Heart right ventricle (tissue), 16 donors: Measurements from ENCODE around the gene MRFAP1L1. TPM values are rescaled to one million over a fixed set of nuclear protein-coding genes. Genes with fewer than 3 reads are reported as not detected.
A peak's percentile ranks its signal among the peaks of the same experiment; 100 is the strongest.

Experiments
- ATAC-seq, 8 donors: fragments of 200-7000 bp; cut with Tn5 transposase; one replicate each; pipeline ENCODE4 v1.9.1; 2020; ENCODE audit warnings: mild to moderate bottlenecking in 8 of 8, moderate library complexity in 8 of 8, moderate number of reproducible peaks in 1 of 8
- DNase-seq, 2 donors: peaks; one replicate each; pipeline ENCODE4 v3.0.0-alpha.2; 2020
- H3K27ac ChIP-seq, 10 donors: fragments of 200-600 bp; sonication (generic) in 2 of 10; one replicate each; pipeline versions ENCODE4 v1.5.0 to v1.8.0; 2020 to 2022; ENCODE audit warnings: mild to moderate bottlenecking in 3 of 10
- H3K27me3 ChIP-seq, 7 donors: fragments of 200-600 bp; one replicate each; pipeline ENCODE4 v1.8.0; 2021 to 2022; ENCODE audit warnings: mild to moderate bottlenecking in 2 of 7
- H3K36me3 ChIP-seq, 9 donors: fragments of 200-600 bp; sonication (generic) in 1 of 9; one replicate each; pipeline versions ENCODE4 v1.5.0 to v1.8.0; 2020 to 2022; ENCODE audit warnings: mild to moderate bottlenecking in 2 of 9
- H3K4me1 ChIP-seq, 9 donors: fragments of 200-600 bp; sonication (generic) in 1 of 9; one replicate each; pipeline versions ENCODE4 v1.5.0 to v1.8.0; 2020 to 2022; ENCODE audit warnings: mild to moderate bottlenecking in 4 of 9
- H3K4me3 ChIP-seq, 10 donors: fragments of 200-600 bp; sonication (generic) in 2 of 10; one replicate each; pipeline versions ENCODE4 v1.5.0 to v1.8.0; 2020 to 2022; ENCODE audit warnings: mild to moderate bottlenecking in 7 of 10, moderate library complexity in 2 of 10
- H3K9me3 ChIP-seq, 11 donors: fragments of 200-600 bp in 10 of 11; sonication (generic) in 2 of 11; one replicate each; pipeline versions ENCODE4 v1.5.0 to v1.8.0; 2013 to 2022; ENCODE audit warnings: mild to moderate bottlenecking in 2 of 11, control low read depth in 1 of 11, moderate library complexity in 1 of 11
- WGBS, 2 donors: extraction: QIAGEN DNeasy Blood & Tissue Kit; methylation state at CpG; one replicate each; pipeline ENCODE4 v1.1.7; 2013; ENCODE audit warnings: inconsistent platforms in 1 of 2; 5-methylcytosine and 5-hydroxymethylcytosine counted together
- intact Hi-C, 10 donors: fragments of 100-400 bp; cut with DNase I; formaldehyde crosslinking; loops; one replicate each; pipeline versions ENCODE4 v1.11.1 to v1.14.2; 2022
- polyA plus RNA-seq, 2 donors: library from polyadenylated mRNA; stranded (reverse); fragments of 200-250 nt; gene quantifications; one replicate each; pipeline ENCODE4 v1.2.3, GENCODE V29; 2013
- total RNA-seq, 10 donors: library from RNA; stranded (reverse); fragmentation: NEBNext Ultra II Directional in 3 of 10; extraction: Animal tissue kit (Norgen Biotek cat#: 25700) in 3 of 10; gene quantifications; one replicate each; pipeline versions ENCODE4 v1.2.1 to v1.2.4, GENCODE V29; 2021 to 2023
- TF ChIP-seq, protein P1 (sequence below), 9 donors: fragments of 200-600 bp; sonication (generic) in 2 of 9; IDR thresholded peaks; one replicate each; pipeline versions ENCODE4 v1.5.0 to v1.8.0; 2021 to 2022; ENCODE audit warnings: antibody characterized with exemption in 9 of 9, mild to moderate bottlenecking in 5 of 9, moderate library complexity in 1 of 9
- donor health status: Arrhythmogenic right ventricular cardiomyopathy.
- donor health status: ischemic (EF 13 %, LVEDD 7.1; RV severe dilation, severe dysfunction).
- donor health status: healthy with polysubstance abuse.
- donor health status: DM: no; HTN: yes; CAD: no.
- donor health status: DM: no; HTN: no; CAD: no.
- donor health status: ischemic (EF 25% LVEDD 6.9; RV normal size, moderate dysfunction).
- donor health status: ischemic (EF 25% LVEDD 5.7; RV mildly dilated, moderate dysfunction).
- donor health status: healthy.
- donor health status: DM: yes; HTN: yes; CAD: no.
- donor health status: Ischemic cardiomyopathy.
- donor health status: ischemic (EF 35%, LVEDD 5.7; RV mildly dilated, moderate dysfunction).
- donor health status: nonischemic (EF 11% LVEDD 7.7; RV severe dilation, severe dysfunction).
- donor health status: DM: yes; HTN: yes; CAD: no.
- donor health status: PGD.
- donor health status: ischemic (EF 29% LVEDD 5.4; RV normal size, mild dysfunction).
- donor health status: nonischemic (EF 23%, LVEDD 6.1; RV moderate dilation, normal function).

Gene MRFAP1L1
- total and polyA plus RNA-seq, 12 donors: 37.5 to 73.7 (median 42.8) TPM

DNA sequence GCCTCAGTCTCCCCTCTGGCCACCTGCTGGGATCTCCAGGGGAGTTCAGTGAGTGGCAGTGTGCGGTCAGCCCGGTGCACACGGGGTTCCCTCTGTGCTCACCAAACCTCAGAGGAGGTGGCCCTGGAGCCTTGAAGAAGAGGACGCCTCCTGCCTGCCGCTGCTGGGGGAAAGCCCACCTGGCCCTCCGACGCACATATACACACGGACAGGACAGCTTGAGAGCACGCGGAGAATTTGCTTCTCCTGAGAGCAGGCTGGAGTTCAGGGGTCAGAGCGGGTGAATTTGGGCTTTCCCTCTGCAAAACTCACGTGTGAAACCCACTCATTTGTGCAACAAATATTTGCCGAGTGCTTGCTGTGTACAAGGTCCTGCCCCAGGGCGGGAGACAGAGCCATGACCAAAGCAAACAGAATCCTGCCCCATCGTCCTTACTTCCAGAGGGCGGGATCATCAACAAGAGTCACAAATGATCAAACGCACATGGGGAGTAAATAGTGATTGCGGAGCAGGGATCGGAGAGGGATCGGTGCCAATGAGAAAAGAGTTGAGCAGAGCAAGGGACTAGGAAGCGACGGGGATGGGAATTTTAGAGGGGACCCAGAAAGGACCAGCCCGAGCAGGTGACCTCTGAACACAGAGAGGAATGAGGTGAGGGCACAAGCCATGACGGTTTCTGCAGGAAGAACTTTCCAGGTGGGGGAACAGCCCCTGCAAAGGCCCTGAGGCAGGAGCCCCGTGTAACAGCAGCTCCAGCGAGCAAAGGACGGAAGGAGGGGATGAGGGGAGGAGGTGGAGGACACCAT is 23.9 kb upstream of the MRFAP1L1 start:
- Histone ChIP-seq H3K4me1 (peaks cover 0 to 11% (median 4%) of the 10 kb centered on the region in 9 donors), H3K36me3 (no peaks in the 10 kb centered on the region), H3K27me3 (no peaks in the 10 kb centered on the region), H3K4me3 (no peak overlapping the region), H3K9me3 (no peaks in the 10 kb centered on the region), H3K27ac (peak overlapping the region in 5 of 10 donors; percentile 58 to 69 (median 67))
- intact Hi-C loops: loop anchor here in 1 of 10 donors (5.0 kb wide), 1 partner anchor 39 kb away; no protein-coding TSS in a partner anchor
- ATAC-seq (peak in 1 of 8 donors; percentile 55), DNase-seq (no peak)
- TF ChIP-seq, protein P1, sequence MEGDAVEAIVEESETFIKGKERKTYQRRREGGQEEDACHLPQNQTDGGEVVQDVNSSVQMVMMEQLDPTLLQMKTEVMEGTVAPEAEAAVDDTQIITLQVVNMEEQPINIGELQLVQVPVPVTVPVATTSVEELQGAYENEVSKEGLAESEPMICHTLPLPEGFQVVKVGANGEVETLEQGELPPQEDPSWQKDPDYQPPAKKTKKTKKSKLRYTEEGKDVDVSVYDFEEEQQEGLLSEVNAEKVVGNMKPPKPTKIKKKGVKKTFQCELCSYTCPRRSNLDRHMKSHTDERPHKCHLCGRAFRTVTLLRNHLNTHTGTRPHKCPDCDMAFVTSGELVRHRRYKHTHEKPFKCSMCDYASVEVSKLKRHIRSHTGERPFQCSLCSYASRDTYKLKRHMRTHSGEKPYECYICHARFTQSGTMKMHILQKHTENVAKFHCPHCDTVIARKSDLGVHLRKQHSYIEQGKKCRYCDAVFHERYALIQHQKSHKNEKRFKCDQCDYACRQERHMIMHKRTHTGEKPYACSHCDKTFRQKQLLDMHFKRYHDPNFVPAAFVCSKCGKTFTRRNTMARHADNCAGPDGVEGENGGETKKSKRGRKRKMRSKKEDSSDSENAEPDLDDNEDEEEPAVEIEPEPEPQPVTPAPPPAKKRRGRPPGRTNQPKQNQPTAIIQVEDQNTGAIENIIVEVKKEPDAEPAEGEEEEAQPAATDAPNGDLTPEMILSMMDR (IDR thresholded peaks at IDR 0.05): no peak
- 86 to 88% methylated on average over 27 of the region's 27 CpGs for WGBS, 2 donors

DNA sequence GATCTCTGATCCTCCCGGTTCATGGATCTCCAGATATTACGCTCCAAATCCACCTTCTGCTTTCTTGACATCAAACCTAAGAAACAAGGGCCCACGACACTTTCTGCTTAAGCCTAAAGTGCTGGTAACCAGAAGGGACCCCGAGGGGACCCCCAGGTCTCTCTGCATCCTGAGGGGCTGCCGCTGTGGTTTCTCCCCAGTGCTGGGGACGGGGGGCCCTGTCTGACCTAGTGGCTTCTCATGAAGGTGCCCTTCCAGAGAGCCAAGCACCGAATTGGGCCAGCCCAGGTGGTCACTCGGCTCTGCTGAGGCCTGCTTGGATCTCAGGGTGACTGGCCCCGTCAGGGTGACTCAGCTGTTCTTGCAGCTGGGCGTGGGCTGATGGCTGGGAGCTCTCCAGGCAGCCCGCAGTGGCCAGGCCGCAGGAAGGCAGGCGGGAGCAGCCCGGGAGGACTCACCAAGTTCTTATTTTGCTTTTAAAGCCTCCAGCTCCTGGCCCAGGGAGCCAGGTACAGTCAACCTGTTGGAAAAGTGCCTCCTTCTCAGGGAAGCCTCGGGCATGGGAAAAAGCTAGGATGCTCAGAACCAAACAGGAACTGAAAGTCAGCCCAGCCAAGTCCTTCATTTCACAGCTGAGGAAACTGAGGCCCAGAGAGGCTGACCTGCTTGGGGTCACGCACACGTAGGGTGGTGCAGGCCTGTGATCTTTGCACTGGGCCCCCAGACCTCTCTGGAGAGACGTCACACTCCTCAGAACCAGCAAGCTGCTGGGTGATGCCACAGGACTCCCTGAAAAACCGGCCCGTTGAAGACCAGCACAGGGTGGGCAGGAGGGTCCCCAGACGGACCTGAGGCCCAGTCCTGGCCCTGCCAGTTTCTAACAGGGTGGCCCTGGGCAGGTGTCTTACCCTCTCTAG is 23.0 kb upstream of the MRFAP1L1 start:
- no peaks in the 10 kb centered on the region for H3K36me3 ChIP-seq
- peaks cover 0 to 11% (median 4%) of the 10 kb centered on the region in 9 donors for H3K4me1 ChIP-seq
- DNase-seq: peak; percentile 62 to 76
- H3K9me3 ChIP-seq: no peaks in the 10 kb centered on the region
- peak; percentile 85 to 95 (median 92) for ATAC-seq
- H3K27ac ChIP-seq: peak overlapping the region in 7 of 10 donors; percentile 49 to 69 (median 60)
- TF ChIP-seq, protein P1 (IDR thresholded peaks at IDR 0.05): no peak
- no peaks in the 10 kb centered on the region for H3K27me3 ChIP-seq
- intact Hi-C loops: loop anchor here in 1 of 10 donors (5.0 kb wide), 1 partner anchor 40 kb away; no protein-coding TSS in a partner anchor
- H3K4me3 ChIP-seq: no peak overlapping the region
- 71 to 72% methylated on average over 21 of the region's 21 CpGs for WGBS, 2 donors

DNA sequence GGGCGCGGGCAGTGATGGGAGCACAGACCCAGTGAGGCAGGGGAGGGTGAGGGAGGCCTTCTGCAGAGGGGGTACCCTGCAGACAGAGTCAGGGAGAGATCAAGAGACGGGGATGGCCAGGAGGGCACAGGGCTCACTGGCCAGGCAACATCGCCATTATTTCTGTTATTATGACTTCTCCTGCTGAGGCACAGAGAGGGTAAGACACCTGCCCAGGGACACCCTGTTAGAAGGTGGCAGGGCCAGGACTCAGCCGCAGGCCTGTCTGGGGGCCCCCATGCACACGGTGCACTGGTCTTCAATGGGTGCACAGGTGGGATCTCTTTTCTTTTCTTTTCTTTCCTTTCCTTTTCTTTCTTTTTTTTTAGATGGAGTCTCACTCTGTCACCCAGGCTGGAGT is 22.1 kb upstream of the MRFAP1L1 start:
- ATAC-seq (no peak), DNase-seq (no peak)
- no peaks in the 10 kb centered on the region for H3K27me3 ChIP-seq
- no peak overlapping the region for H3K4me3 ChIP-seq
- 95 to 97% methylated on average over 6 of the region's 6 CpGs for WGBS, 2 donors
- TF ChIP-seq, protein P1 (IDR thresholded peaks at IDR 0.05): no peak
- peaks cover 0 to 11% (median 8%) of the 10 kb centered on the region in 9 donors for H3K4me1 ChIP-seq
- peak overlapping the region in 1 of 10 donors; percentile 60 for H3K27ac ChIP-seq
- intact Hi-C loops: loop anchor here in 1 of 10 donors (5.0 kb wide), 1 partner anchor 41 kb away; no protein-coding TSS in a partner anchor
- no peaks in the 10 kb centered on the region for H3K36me3 ChIP-seq
- H3K9me3 ChIP-seq: no peaks in the 10 kb centered on the region

DNA sequence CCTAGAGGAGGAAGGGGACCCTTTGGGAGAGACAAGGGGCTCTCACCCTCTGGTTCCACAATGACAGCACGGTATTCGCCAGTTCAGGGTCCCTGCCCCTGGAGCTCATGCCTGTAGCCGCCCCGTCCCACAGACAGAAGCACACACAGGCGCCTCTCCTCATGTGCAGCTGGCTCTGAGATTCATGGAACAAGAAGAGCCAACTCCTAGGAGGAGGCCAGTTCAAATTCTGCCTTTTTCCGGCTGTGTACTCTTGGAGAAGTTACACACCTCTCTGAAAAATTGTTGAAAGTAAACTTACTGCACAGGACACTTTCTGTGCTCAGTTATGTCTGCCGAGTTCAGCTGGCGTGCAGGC is 21.6 kb upstream of the MRFAP1L1 start:
- H3K27ac ChIP-seq: peak overlapping the region in 2 of 10 donors; percentile 35 to 55
- intact Hi-C loops: loop anchor here in 1 of 10 donors (5.0 kb wide), 1 partner anchor 41 kb away; no protein-coding TSS in a partner anchor

More for the DNA sequence above, 21.6 kb upstream of the MRFAP1L1 start:
- TF ChIP-seq, protein P1 (IDR thresholded peaks at IDR 0.05): no peak
- Histone ChIP-seq H3K36me3 (no peaks in the 10 kb centered on the region), H3K27me3 (no peaks in the 10 kb centered on the region), H3K9me3 (no peaks in the 10 kb centered on the region), H3K4me1 (peaks cover 0 to 11% (median 8%) of the 10 kb centered on the region in 9 donors), H3K4me3 (no peak overlapping the region)
- WGBS, 2 donors: 89 to 91% methylated on average over 8 of the region's 8 CpGs
- ATAC-seq: no peak
- DNase-seq: no peak
